Left kidney (tissue), 2 donors: Measurements from ENCODE around the gene TOM1L2. TPM values are rescaled to one million over a fixed set of nuclear protein-coding genes. Genes with fewer than 3 reads are reported as not detected.

ENCODE experiments used
- DNase-seq: peaks from one replicate; pipeline ENCODE4 v3.0.0-alpha.2; 2013
- polyA plus RNA-seq: library from polyadenylated mRNA; unstranded; fragments of 120-200 nt; gene quantifications from one replicate; pipeline ENCODE4 v1.2.1, GENCODE V29; 2013; ENCODE audit not compliant: insufficient read length

Gene TOM1L2
- polyA plus RNA-seq, 1 donor, result 47.2 TPM

GRCh38 chr17:17806611-17807274 is 165.5 kb downstream of the TOM1L2 start:
- no peak for DNase-seq

DNA sequence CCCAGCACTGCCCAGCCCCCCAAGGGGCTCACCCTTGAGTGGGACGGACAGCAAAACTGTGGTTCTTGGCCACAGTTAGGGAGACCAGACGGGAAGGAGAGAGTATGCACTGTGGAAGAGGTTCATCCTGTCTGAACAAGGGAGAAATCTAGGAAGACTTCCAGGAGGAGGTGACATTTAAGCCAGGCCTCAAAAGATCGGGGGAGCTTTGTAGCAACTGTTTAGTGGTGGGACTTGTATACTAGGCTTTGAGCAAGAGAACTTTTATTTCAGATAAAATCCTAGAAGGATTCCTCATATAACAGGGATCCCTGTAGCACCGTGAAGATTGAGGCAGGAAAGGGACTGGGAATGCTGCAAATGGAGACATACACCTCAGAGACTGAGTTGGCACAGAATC is 166.2 kb downstream of the TOM1L2 start:
- DNase-seq, result no peak

GRCh38 chr17:17805575-17805974 is 166.6 kb downstream of the TOM1L2 start:
- no peak for DNase-seq

GRCh38 chr17:17804007-17804406 is 168.2 kb downstream of the TOM1L2 start:
- DNase-seq, result no peak

DNA sequence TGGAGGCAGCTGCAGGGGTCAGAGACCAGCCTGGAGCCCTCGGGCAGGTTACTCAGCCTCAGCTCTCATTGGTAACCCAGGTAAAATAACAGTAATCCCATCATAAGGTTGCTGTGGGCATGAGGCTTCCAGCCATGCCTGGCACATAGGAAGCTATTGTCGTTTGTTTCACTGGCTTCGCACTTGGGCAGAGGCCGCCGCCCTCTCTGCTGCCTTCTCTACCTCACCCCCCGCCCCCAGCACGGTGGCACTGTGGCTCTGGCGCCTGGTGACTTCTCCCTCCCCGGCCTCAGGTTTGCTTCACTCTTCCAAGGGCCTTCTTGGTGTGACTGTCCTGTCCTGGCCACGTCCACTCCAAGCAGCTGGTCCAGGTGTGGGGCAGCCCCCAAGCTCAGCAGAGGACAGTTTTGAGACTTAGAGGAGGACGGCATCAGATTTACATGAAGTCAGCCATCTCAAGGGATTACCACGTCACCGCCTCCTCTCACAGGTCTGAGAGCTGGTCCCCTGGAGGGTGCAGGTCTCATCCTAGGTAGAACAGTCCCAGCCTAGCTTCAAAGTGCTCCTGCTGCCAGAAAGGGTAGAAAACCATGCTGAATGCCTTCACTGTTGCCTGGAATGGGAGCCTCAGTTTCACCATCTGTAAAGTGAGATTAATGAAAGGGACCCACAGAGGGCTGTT is 170.3 kb downstream of the TOM1L2 start:
- no peak for DNase-seq

DNA sequence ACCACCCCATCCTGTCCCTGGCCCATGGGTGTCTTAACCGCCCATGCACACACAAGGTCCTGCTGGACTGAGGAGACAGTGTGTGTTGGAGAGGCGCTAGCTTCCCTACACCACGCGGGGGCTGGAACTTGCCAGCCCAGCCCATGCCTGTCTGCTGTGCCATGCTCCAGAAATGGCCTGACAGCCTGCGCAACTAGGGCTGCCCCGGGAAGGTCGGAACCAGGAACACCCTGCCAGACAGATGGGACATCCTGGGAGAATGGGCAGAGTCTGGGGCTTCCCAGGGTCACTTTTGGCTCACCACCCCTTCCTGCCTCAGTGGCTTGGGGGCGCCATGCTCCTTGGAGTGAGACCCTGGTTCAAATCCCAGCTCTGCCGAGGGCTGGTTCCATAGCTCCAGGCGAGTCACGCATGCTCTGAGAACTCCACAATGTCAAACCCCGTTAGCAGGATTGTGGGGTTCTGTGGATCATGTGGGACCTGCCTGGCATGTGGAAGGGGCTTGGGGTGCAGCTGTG is 171.6 kb downstream of the TOM1L2 start:
- DNase-seq, result no peak

DNA sequence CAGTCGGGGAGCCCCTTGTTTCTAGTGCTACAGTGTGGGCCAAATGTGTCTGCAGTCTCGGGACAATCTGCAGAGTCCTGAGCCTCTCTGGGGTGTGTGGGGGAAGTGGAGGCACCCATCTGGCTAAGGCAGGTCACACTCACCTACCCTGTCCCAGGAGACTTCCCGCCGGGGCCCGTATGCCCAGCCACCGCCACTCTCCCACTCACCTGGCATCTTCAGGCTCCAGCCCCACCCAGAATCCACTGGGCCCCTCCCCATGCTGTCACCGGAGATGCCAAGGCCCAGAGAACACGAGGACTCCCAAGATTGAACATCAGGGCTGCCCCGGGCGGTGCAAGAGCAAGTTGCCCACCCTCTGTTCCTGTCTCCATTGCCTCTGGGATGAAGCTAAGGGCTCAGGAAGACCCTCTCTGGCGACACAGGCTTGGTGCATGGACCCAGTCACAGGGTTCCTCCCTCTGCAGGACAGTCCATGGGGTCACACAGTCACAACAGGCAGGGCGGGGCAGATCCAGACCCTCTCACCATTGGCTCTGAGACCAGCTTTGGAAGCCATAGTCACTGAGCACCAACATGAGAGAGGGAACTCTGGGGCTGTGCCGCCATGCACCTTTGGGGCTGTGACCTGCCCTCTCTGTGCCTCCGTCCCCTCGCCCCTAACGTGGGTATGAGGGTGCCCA is 173.5 kb downstream of the TOM1L2 start:
- no peak for DNase-seq

DNA sequence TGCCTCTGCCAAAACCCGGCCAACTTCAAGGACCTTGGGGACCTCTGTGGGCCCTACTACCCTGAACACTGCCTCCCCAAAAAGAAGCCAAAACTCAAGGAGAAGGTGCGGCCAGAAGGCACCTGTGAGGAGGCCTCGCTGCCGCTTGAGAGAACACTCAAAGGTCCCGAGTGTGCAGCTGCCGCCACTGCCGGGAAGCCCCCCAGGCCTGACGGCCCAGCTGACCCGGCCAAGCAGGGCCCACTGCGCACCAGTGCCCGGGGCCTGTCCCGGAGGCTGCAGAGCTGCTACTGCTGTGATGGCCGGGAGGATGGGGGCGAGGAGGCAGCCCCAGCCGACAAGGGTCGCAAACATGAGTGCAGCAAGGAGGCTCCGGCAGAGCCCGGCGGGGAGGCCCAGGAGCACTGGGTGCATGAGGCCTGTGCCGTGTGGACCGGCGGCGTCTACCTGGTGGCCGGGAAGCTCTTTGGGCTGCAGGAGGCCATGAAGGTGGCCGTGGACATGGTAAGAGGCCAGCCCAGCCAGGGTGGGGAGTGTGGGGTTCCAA is 174.1 kb downstream of the TOM1L2 start:
- no peak for DNase-seq

DNA sequence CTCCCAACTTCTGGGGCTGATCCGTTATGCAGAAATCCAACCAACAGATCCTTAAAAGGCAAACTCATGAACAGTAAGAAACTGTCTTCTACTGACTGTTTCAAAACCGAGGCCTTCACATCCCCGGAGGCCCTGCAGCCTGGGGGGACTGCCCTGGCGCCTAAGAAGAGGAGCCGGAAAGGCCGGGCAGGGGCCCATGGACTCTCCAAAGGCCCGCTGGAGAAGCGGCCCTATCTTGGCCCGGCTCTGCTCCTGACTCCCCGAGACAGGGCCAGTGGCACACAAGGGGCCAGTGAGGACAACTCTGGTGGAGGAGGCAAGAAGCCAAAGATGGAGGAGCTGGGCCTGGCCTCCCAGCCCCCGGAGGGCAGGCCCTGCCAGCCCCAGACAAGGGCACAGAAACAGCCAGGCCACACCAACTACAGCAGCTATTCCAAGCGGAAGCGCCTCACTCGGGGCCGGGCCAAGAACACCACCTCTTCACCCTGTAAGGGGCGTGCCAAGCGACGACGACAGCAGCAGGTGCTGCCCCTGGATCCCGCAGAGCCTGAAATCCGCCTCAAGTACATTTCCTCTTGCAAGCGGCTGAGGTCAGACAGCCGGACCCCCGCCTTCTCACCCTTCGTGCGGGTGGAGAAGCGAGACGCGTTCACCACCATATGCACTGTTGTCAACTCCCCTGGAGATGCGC is 174.9 kb downstream of the TOM1L2 start:
- no peak for DNase-seq

DNA sequence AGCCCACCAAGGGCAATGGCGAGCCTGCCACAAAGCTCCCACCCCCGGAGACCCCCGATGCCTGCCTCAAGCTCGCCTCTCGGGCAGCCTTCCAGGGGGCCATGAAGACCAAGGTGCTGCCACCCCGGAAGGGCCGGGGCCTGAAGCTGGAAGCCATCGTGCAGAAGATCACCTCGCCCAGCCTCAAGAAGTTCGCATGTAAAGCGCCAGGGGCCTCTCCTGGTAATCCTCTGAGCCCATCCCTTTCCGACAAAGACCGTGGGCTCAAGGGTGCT is 175.5 kb downstream of the TOM1L2 start:
- no peak for DNase-seq

GRCh38 chr17:17795946-17796786 is 176.0 kb downstream of the TOM1L2 start:
- no peak for DNase-seq

DNA sequence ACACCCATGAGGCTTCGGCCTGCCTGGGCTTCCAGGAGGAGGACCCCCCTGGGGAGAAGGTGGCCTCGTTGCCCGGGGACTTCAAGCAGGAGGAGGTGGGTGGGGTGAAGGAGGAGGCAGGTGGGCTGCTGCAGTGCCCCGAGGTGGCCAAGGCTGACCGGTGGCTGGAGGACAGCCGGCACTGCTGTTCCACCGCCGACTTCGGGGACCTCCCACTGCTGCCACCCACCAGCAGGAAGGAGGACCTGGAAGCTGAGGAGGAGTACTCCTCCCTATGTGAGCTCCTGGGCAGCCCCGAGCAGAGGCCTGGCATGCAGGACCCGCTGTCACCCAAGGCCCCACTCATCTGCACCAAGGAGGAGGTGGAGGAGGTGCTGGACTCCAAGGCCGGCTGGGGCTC is 176.9 kb downstream of the TOM1L2 start:
- no peak for DNase-seq

GRCh38 chr17:17794382-17794781 is 177.8 kb downstream of the TOM1L2 start:
- no peak for DNase-seq

Other genes with a start within 250 kb of the TOM1L2 start
- 37.7 TPM for gene SREBF1, start 135.4 kb downstream of the TOM1L2 start, polyA plus RNA-seq
- 26.9 TPM for gene DRC3, start 462 bp upstream of the TOM1L2 start, polyA plus RNA-seq
- 29.5 TPM for gene ATPAF2, start 66.8 kb upstream of the TOM1L2 start, polyA plus RNA-seq
- 14.0 TPM for gene GID4, start 67.0 kb upstream of the TOM1L2 start, polyA plus RNA-seq
- 37.2 TPM for gene DRG2, start 115.5 kb upstream of the TOM1L2 start, polyA plus RNA-seq
- 3.9 TPM for gene MYO15A, start 136.4 kb upstream of the TOM1L2 start, polyA plus RNA-seq
- 64.8 TPM for gene ALKBH5, start 211.4 kb upstream of the TOM1L2 start, polyA plus RNA-seq